ENCODE data around the gene MEGF8. TPM values are rescaled to one million over a fixed set of nuclear protein-coding genes. Genes with fewer than 3 reads are reported as not detected.
A peak's percentile ranks its signal among the peaks of the same experiment; 100 is the strongest.

MEGF8 gene
- total and polyA plus RNA-seq, 10 of the 15 experiments (the other 5 are each of a cell fraction or from before 2014, with no cell fraction given): 0.43 to 12.8 (median 2.7) TPM

DNA sequence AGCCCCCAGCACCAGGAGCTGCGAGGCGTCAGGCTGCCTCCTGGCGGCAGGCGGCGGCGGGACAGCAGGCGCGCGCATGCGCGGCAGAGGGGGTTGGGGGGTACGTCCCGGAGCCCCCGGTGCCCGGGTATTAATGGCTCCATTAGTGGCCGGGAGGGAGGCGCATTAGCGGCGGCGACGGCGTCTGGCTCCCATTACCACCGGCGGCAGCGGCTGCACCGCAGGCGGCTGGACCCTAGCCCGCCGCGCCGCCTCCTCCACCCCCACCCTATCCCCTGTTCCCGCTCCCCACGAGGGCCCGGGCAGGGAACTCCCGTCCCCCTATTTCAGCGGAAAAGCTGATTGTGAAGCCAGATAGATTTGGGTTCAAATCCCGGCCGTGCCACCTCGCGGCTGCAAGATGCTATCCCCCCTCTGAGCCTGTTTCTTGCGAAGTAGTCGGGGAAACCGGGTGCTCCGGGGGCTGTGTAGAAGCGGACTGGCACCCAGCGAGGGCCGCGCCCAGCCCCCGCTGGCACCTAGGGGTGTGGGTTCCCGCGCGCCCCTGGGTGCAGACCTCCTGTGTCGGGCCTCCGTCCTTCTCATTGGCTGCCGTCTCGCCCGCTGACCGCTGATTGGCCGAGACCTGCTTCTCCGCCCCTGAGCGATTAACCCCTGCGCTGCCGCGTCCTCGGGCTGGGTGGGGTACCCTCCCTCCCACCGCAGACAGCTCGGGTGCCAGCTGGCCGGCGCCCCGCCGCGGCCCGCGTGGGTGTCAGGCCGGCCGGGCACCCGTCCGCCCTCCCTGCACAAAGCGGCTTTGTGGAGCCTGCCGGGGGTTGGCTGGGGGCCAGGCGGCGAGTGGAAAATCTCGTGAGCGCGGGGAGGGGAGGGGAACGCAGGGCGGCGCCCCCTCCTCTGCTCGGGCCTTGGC is 45.3 kb upstream of the MEGF8 start (continued):
- TF ChIP-seq, protein P1, sequence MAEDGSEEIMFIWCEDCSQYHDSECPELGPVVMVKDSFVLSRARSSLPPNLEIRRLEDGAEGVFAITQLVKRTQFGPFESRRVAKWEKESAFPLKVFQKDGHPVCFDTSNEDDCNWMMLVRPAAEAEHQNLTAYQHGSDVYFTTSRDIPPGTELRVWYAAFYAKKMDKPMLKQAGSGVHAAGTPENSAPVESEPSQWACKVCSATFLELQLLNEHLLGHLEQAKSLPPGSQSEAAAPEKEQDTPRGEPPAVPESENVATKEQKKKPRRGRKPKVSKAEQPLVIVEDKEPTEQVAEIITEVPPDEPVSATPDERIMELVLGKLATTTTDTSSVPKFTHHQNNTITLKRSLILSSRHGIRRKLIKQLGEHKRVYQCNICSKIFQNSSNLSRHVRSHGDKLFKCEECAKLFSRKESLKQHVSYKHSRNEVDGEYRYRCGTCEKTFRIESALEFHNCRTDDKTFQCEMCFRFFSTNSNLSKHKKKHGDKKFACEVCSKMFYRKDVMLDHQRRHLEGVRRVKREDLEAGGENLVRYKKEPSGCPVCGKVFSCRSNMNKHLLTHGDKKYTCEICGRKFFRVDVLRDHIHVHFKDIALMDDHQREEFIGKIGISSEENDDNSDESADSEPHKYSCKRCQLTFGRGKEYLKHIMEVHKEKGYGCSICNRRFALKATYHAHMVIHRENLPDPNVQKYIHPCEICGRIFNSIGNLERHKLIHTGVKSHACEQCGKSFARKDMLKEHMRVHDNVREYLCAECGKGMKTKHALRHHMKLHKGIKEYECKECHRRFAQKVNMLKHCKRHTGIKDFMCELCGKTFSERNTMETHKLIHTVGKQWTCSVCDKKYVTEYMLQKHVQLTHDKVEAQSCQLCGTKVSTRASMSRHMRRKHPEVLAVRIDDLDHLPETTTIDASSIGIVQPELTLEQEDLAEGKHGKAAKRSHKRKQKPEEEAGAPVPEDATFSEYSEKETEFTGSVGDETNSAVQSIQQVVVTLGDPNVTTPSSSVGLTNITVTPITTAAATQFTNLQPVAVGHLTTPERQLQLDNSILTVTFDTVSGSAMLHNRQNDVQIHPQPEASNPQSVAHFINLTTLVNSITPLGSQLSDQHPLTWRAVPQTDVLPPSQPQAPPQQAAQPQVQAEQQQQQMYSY (CRISPR knock-in tag; IDR thresholded peaks at IDR 0.05): no peak
- TF ChIP-seq RCOR1 (conservative IDR thresholded peaks at IDR 0.05; ENCODE audit: low read depth, low read length) (0 out of 2 replicates have a peak, but pooled peaks have one; percentile 16), USF1 (IDR thresholded peaks at IDR 0.05; ENCODE audit: borderline replicate concordance, extremely low read length, insufficient read depth, low read depth, low read length) (no peak), SIN3A (IDR thresholded peaks at IDR 0.05; ENCODE audit: low read depth, low read length) (peak; percentile 12; the same call in 1 of the 2 replicates), CBX5 (IDR thresholded peaks at IDR 0.05; ENCODE audit: low read depth) (no peak), SUPT20H (IDR thresholded peaks at IDR 0.05; ENCODE audit: borderline replicate concordance, control insufficient read depth, low read depth, low read length) (no peak), DPF2 (IDR thresholded peaks at IDR 0.05) (peak; percentile 74), RFX5 (IDR thresholded peaks at IDR 0.05; ENCODE audit: low read depth, low read length) (peak; percentile 78; the same call in 1 of the 2 replicates), RELA (IDR thresholded peaks at IDR 0.05; ENCODE audit: borderline replicate concordance, partially characterized antibody) (no peak), NFYA (IDR thresholded peaks at IDR 0.05; ENCODE audit: borderline replicate concordance, low read depth, low read length) (peak; percentile 56; the same call in 1 of the 2 replicates), CHD4 (IDR thresholded peaks at IDR 0.05) (no peak), NR2C2 (IDR thresholded peaks at IDR 0.05; ENCODE audit: borderline replicate concordance, control insufficient read depth, insufficient read length, low read depth) (no peak), EP300 (IDR thresholded peaks at IDR 0.05; ENCODE audit: borderline replicate concordance in 1 of 2, control insufficient read depth in 1 of 2, low read depth in 2 of 2, low read length in 2 of 2) (0 out of 4 replicates have a peak, but pooled peaks of 1 of the 2 experiments have one; percentile 17)
- TF ChIP-seq, protein P2, sequence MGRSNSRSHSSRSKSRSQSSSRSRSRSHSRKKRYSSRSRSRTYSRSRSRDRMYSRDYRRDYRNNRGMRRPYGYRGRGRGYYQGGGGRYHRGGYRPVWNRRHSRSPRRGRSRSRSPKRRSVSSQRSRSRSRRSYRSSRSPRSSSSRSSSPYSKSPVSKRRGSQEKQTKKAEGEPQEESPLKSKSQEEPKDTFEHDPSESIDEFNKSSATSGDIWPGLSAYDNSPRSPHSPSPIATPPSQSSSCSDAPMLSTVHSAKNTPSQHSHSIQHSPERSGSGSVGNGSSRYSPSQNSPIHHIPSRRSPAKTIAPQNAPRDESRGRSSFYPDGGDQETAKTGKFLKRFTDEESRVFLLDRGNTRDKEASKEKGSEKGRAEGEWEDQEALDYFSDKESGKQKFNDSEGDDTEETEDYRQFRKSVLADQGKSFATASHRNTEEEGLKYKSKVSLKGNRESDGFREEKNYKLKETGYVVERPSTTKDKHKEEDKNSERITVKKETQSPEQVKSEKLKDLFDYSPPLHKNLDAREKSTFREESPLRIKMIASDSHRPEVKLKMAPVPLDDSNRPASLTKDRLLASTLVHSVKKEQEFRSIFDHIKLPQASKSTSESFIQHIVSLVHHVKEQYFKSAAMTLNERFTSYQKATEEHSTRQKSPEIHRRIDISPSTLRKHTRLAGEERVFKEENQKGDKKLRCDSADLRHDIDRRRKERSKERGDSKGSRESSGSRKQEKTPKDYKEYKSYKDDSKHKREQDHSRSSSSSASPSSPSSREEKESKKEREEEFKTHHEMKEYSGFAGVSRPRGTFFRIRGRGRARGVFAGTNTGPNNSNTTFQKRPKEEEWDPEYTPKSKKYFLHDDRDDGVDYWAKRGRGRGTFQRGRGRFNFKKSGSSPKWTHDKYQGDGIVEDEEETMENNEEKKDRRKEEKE (IDR thresholded peaks at IDR 0.05): 0 out of 2 replicates have a peak, but pooled peaks have one; percentile 48

Measured in GM12878 (cell line).